SJSA1 (cell line): ENCODE measurements around the gene PFKP. TPM values are rescaled to one million over a fixed set of nuclear protein-coding genes. Genes with fewer than 3 reads are reported as not detected.

Experiments
- DNase-seq, 2 experiments: peaks; one replicate each; pipeline ENCODE4 v3.0.0-alpha.2; 2015 to 2020; ENCODE audit warnings: low spot score in 2 of 2, low read depth in 1 of 2
- H3K27ac ChIP-seq: fragments of 250-450 bp; sonication (Bioruptor Pico); 2 replicates; pipeline ENCODE4 v1.5.1; 2020; ENCODE audit warnings: mild to moderate bottlenecking, moderate library complexity
- H3K27me3 ChIP-seq: fragments of 250-450 bp; sonication (Bioruptor Pico); replicated peaks from 2 replicates; pipeline ENCODE4 v1.5.1; 2020; ENCODE audit warnings: mild to moderate bottlenecking, moderate library complexity
- H3K36me3 ChIP-seq: fragments of 250-450 bp; sonication (Bioruptor Pico); 2 replicates; pipeline ENCODE4 v1.5.1; 2020; ENCODE audit warnings: mild to moderate bottlenecking
- H3K4me1 ChIP-seq: fragments of 250-450 bp; sonication (Bioruptor Pico); replicated peaks from 2 replicates; pipeline ENCODE4 v1.6.1; 2021; ENCODE audit warnings: mild to moderate bottlenecking
- H3K4me3 ChIP-seq: fragments of 250-450 bp; sonication (Bioruptor Pico); 2 replicates; pipeline ENCODE4 v1.5.1; 2020; ENCODE audit warnings: mild to moderate bottlenecking
- H3K9me3 ChIP-seq: fragments of 250-450 bp; sonication (Bioruptor Pico); replicated peaks from 2 replicates; pipeline ENCODE4 v1.5.1; 2020; ENCODE audit warnings: mild to moderate bottlenecking
- total RNA-seq: library from RNA; depleted of rRNA; stranded (reverse); fragments of >200 nt; shearing (Covaris generic); gene quantifications from 2 replicates; pipeline ENCODE4 v1.2.3, GENCODE V29; 2014

PFKP gene
- total RNA-seq, 1 experiment from 2014 or later = 604 TPM

DNA sequence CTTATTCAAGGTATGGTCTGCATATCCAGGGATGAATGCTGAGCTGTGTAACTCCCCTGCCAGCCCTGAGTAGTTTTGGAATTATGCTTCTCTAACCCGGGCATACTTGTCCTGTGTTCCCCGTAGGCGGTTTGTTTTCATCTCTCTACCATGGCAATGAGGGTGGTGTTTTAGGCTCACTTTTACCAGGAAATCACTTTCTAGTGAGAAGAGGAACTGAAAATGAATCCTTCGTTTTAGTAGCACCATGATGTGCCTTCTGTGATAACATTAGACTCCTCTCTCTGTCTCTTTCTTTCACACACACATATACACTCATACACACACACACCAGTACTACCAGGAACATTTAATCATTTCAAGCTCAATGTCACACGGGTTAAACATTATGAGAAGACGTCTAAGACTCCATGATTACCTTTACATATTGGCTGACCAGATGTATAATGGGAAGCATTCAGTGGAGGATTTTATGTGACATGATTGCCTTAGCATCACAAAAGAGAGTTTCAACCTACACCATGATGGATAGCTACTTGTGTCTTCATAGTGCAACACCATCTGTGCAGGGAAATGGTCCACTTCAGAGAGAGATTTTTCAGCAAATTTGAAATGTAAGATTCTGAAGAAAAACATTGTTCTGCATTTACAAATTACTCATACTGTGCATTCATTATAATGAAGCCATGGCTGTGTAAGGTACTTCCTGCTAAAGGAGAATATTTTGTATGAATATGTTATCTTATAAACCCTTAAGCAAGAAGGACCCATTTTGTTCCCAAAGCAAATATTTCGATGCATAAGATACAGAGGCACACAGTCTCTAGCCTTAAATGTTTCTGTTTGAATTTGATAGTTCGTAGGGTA lies 31.0 kb upstream of the PFKP start:
- no peak for DNase-seq
- no peaks in the 10 kb centered on the region for H3K9me3 ChIP-seq
- no peaks in the 10 kb centered on the region for H3K27me3 ChIP-seq
- no peak overlapping the region for H3K27ac ChIP-seq
- H3K4me3 ChIP-seq = no peak overlapping the region
- H3K36me3 ChIP-seq = no peaks in the 10 kb centered on the region
- peaks cover 31% of the 10 kb centered on the region for H3K4me1 ChIP-seq

DNA sequence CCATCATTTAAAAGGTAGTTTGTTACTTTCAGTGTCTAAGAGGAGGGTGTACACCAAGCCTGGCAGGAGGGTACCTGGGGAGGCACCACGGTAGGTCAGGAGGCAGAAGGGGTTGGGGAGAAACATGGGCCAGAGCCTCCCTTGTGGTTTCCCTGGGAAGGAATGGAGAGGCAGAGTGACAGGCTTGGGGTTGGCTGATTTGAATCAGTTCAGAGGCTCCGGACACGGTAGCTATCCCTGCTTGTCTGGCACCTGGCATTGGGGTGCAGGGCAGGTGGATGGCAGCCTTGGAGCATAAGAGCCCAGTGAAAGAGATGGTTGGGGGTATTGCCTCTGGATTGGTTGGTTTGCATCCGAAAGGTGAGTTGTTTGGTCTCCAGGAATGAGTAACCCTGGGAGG lies 30.2 kb upstream of the PFKP start:
- Histone ChIP-seq H3K4me3 (no peak overlapping the region), H3K36me3 (no peaks in the 10 kb centered on the region), H3K27me3 (no peaks in the 10 kb centered on the region), H3K9me3 (no peaks in the 10 kb centered on the region), H3K27ac (no peak overlapping the region), H3K4me1 (peaks cover 24% of the 10 kb centered on the region)
- no peak for DNase-seq

DNA sequence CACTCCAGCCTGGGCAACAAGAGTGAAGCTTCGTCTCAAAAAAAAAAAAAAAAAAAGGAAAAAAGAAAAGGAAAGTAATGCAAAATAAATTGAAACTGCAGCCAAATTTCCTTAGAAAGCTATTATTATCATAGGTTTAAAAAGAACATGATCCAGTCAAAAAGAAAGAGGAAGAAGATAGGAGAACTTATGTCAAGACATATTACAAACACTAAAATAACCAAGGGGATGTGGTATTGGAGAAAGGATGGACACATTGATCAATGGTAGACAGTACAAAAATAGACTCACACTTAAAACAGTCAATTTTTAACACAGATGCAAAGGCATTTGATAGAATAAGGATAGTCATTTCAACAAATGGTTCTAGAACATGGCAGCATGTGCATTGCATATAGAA lies 27.3 kb upstream of the PFKP start:
- Histone ChIP-seq H3K9me3 (no peaks in the 10 kb centered on the region), H3K4me3 (no peak overlapping the region), H3K36me3 (no peaks in the 10 kb centered on the region), H3K27me3 (no peaks in the 10 kb centered on the region), H3K27ac (no peak overlapping the region), H3K4me1 (peaks cover 26% of the 10 kb centered on the region)
- no peak for DNase-seq

DNA sequence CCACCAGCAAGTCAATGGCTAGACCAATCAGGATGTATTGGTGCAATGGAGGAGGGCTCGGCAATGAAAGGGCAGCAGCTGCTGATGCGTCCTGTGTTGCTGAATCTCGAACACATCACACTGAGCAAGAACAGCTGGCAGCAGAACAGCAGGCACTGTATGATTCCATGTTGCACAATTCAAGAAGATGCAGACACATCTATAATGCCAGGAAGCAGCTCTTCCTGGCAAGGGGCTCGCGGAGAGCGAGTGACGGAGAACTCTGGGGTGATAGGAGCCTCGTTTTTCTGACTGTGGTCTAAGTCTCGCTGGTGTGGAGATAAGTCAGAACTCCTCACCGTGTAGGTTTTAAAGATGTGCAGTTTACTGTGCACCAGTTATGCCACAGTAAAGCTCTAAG lies 24.8 kb upstream of the PFKP start:
- Histone ChIP-seq H3K9me3 (no peaks in the 10 kb centered on the region), H3K27me3 (no peaks in the 10 kb centered on the region), H3K4me1 (peaks cover 41% of the 10 kb centered on the region), H3K27ac (no peak overlapping the region), H3K4me3 (no peak overlapping the region), H3K36me3 (no peaks in the 10 kb centered on the region)
- DNase-seq = no peak

DNA sequence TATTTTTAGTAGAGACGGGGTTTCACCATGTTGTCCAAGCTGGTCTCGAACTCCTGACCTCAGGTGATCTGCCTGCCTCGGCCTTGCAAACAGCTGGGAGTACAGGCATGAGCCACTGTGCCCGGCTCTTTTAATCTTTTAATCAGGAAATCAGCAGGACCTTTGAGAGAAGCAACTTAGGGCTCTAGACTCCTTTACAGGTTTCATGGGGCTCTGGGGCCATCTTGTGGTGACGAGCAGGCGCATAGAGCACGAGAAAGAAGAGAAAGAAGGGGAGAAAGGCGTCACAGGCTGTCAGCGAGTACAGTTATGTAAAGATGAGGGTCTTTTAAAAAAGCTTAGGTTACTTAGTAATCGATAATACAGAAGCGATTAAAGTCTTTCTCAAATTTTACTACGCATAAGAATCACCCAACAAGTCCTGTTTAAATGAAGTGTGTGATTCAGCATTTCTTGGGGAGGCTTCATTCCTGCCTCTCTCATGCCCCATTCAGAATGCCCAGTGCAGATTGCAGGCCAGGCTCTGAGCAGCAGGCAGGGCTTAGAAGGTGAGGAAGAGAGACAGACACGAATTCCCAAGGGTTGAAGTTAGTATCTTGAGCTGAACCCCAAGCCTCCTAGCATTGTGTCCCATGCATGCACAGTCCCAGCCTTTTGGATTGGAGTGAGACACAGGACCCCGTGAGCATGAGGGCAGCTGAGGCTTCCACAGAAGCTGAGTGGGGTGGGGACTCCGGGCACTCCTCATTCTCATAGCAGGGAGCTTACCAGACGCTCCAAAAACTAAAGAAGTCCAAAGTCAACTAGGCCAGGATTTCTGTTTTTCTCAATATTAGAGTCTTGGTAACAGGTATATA lies 23.6 kb upstream of the PFKP start:
- Histone ChIP-seq H3K36me3 (no peaks in the 10 kb centered on the region), H3K27me3 (no peaks in the 10 kb centered on the region), H3K9me3 (no peaks in the 10 kb centered on the region), H3K27ac (peak overlapping the region; percentile 11; the same call in 1 of the 2 replicates), H3K4me1 (peaks cover 51% of the 10 kb centered on the region), H3K4me3 (no peak overlapping the region)
- peak; percentile 77 to 86 for DNase-seq

DNA sequence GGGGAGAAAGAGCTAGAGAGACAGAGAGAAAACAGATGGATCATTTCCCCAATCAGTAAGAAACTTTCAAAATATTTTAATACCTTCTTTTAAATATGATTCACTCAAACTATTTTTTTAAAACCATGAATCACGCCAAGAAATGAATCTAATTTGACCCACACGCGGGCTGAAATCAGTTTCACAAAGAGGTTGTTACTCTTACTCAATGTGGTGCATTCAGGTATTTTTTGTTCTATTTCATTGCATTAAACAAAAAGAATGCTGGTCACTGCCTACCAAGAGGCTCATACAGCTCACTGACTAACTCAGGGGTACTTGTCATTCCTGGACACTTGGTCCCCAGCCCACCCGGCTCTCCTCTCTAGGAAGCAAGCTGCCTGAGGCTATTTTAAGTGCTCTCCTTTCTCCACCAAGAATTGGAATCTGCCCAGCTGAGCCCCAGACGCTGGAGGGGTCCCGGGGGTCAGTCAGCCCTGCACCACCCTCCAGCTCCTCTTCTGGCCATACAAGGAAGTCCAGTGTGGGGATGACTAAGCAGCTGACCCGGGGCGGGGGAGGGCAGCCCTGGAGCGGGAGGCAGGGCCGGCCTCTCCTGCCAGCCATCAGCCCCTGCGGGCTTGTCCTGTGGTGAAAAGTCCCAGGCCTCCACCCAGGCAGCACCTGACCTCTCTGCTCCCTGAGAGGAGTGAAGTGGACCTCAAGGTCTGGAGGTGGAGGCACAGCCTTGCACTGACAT lies 21.7 kb upstream of the PFKP start:
- peak; percentile 97 for DNase-seq
- Histone ChIP-seq H3K4me3 (no peak overlapping the region), H3K27ac (peak overlapping the region; percentile 69), H3K9me3 (no peaks in the 10 kb centered on the region), H3K27me3 (no peaks in the 10 kb centered on the region), H3K36me3 (no peaks in the 10 kb centered on the region), H3K4me1 (peaks cover 57% of the 10 kb centered on the region)

DNA sequence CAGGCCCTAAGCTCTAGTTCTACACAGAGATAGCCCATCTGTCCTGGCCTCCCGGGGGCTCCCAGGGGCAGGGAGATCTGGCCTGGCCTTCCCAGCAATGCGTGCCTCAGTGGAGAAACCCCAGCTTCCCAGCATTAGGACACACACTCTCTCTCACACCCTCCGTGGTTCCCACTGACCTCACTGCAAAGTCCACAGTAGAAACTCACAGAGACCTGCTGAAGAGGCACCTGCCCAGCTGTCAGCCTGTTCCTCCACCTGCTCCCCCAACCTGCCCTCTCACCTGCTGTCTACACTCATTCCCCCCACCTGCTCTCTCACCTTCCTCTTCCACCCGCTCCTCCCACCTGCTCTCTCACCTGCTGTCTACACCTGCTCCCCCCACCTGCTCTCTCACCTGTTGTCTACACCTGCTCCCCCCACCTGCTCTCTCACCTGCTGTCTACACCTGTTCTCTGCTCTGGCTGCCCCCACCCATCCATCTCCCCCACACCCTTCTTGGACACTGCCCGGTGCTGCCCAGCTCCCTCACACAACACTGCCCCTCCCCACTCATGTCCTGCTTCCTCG lies 21.1 kb upstream of the PFKP start:
- Histone ChIP-seq H3K36me3 (no peaks in the 10 kb centered on the region), H3K4me3 (no peak overlapping the region), H3K27ac (peak overlapping the region; percentile 69), H3K9me3 (no peaks in the 10 kb centered on the region), H3K4me1 (peaks cover 57% of the 10 kb centered on the region), H3K27me3 (no peaks in the 10 kb centered on the region)
- DNase-seq = no peak

DNA sequence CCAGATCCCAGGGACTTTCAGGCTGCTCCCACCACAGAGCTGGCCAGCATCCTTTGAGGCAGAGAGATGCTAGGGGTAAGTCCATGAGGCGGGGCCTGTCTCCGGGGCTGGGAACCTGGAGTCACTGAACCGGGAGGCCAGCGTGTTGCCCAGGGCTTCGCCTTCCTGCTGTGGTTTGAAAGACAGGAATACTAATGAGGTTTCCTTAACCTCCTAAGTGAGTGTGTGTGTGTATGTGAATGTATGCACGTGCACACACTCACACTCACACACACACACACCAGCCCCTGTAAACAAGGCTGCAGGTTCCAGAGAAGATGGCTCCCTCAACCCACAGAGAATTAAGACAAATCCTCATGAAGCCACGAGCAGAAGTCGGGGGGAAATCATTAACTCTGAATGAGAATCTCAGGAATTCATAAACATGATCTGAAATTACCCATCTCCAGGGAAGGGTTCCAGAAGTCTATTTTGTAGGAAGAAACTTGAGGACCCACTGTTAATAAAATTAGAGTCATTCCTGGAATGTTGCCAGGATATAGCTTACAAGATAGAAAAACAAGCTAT lies 20.3 kb upstream of the PFKP start:
- DNase-seq = peak in 1 of 2 experiments; percentile 31
- no peak overlapping the region for H3K4me3 ChIP-seq
- no peaks in the 10 kb centered on the region for H3K27me3 ChIP-seq
- H3K9me3 ChIP-seq = no peaks in the 10 kb centered on the region
- no peak overlapping the region for H3K27ac ChIP-seq
- peaks cover 57% of the 10 kb centered on the region for H3K4me1 ChIP-seq
- H3K36me3 ChIP-seq = no peaks in the 10 kb centered on the region

DNA sequence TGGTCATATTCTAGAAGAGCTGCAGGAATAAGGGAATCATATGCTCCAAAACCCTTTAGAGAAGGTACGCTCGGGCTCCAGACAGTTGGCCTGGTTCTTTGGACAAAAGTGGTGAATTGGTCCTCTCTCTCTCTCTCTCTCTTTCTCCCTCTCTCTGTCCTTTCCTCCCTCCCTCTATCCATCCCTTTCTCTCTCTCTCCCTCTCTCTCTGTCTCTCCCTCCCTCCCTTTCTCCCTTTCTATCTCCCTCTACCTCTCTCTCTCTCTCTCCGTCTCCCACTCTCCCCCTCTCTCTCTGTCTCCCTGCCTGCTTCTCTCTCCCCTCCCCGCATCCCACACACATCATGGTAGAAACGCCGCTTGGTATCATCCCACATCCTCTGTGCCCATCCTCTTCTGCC lies 19.8 kb upstream of the PFKP start:
- Histone ChIP-seq H3K27me3 (no peaks in the 10 kb centered on the region), H3K36me3 (no peaks in the 10 kb centered on the region), H3K27ac (peak overlapping the region; percentile 21; the same call in 1 of the 2 replicates), H3K4me1 (peaks cover 57% of the 10 kb centered on the region), H3K9me3 (no peaks in the 10 kb centered on the region), H3K4me3 (no peak overlapping the region)
- DNase-seq = no peak

DNA sequence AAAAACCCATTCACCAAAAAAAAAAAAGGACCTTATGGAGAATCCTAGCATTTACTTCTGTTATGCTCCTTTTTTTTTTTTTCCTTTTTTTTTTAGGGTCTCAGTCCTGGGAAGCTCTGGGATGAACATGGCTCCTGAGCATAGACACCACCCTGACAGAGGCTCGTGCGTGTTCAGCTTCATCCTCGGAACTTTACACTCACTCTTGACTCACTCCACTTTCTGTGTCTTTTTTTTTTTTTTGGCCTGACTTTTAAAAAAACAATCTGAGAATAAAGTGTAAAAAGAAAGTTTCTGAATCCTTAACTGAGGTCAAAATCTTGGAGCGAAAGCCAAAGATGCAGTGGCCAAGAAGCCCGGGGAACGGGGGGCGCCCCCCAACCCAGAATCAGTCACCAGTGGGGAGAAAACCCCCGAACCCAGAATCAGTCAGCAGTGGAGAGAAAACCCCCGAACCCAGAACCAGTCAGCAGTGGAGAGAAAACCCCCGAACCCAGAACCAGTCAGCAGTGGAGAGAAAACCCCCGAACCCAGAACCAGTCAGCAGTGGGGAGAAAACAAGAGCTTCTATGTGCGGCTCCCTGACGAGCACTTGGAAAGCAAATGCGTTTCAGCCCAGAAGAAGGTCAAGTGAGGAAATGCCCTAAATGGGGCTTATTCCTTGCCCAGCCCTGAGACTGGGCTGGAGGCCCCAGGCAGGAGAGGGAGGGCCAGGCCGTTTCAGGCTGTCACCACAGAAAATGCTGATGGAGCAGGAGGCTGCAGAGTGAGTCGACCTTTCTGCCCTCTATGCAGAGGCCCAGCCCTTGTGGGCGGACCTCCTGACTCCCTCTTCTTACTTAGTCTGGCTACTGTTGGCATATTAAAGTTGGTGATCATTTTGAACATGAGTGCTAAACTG lies 19.0 kb upstream of the PFKP start:
- no peaks in the 10 kb centered on the region for H3K36me3 ChIP-seq
- DNase-seq = peak in 1 of 2 experiments; percentile 44
- H3K9me3 ChIP-seq = no peaks in the 10 kb centered on the region
- peak overlapping the region; percentile 31; the same call in 1 of the 2 replicates for H3K27ac ChIP-seq
- H3K4me1 ChIP-seq = peaks cover 54% of the 10 kb centered on the region
- no peaks in the 10 kb centered on the region for H3K27me3 ChIP-seq
- no peak overlapping the region for H3K4me3 ChIP-seq

DNA sequence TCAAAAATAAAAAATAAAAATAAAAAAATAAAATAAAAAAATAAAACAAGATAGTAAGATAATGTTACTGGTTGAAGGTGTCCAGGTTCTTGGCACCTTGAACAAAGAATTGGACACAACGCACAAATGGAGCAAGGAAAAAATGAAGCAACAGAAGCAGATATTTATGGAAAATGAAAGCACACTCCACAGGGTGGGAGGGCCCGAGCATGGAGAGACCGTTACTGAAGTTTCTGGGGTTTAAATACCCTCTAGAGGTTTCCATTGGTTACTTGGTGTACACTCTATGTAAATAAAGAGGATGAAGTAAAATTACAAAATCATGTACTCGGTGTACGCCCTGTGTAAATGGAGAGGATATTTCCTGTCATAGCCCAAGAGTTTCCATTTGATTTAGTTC lies 15.7 kb upstream of the PFKP start:
- Histone ChIP-seq H3K4me1 (peaks cover 51% of the 10 kb centered on the region), H3K27me3 (no peaks in the 10 kb centered on the region), H3K4me3 (no peak overlapping the region), H3K36me3 (no peaks in the 10 kb centered on the region), H3K9me3 (no peaks in the 10 kb centered on the region), H3K27ac (no peak overlapping the region)
- DNase-seq = no peak

DNA sequence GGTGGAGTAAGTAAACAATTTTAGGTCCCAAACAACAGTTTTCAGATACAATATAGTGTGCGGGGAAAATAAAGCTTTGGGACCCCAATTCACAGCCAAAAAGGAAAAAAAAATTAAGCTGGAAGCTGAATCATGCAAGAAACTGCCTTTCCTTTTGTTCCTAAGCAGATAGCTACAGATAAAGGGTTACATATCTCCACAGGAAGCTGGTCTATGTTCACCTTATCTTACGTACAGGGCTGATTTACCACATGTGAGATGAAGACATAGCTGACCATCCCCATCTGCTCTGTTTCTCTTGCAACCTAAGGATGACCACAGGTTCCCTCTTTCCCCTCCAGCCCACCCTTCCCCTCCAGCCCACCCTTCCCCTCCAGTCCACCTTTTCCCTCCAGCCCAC lies 14.2 kb upstream of the PFKP start:
- DNase-seq = no peak
- H3K9me3 ChIP-seq = no peaks in the 10 kb centered on the region
- no peak overlapping the region for H3K4me3 ChIP-seq
- H3K27me3 ChIP-seq = no peaks in the 10 kb centered on the region
- H3K27ac ChIP-seq = no peak overlapping the region
- H3K4me1 ChIP-seq = peaks cover 41% of the 10 kb centered on the region
- no peaks in the 10 kb centered on the region for H3K36me3 ChIP-seq
